ENCODE measurements around the gene PILRA.
"Not testable (repeated sequence)": the region's sequence is repeated elsewhere in the genome, so short reads cannot be mapped to it uniquely, and the experiment has no call there.

The PILRA gene

DNA sequence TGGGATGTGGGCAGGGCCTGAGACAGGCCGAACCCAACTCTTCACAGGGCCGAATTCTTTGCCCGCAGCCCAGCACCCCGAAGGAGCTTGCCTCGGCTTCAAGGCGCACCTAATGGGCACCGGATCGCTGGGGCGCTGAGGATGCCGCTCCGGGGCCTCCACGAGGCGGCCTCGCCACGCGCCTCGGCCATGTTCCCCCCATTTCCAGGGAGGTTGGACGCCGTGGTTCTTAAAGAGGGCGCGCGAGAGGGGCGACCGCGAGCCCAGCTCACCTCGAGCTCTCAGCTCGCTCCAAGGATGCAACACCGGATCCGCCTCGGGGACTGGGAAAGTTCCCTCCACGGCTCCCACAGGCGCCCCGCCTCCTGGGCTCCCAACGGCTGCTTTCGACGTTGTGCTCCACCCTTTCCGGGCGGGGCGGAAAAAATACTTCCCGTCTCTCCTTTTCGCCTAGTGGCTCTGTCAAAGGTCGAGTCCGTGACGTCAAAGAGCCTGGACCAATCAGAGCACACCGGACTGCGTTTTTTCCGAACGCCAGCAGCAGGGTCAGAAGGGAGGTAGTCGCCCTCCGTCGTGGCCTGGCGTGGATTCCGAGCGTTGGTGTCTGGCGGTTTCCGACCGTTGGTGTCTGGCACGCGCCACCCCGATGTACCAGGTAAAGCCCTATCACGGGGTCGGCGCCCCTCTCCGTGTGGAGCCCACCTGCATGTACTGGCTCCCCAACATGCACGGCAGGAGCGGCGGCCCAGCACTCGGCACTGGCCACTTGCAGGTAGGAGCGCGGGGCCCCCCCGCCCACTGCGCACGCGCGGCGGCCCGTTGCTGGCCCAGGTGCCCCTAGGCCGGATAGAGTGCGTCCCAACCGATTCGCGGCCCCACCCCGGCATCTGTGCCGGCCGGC is 37.5 kb upstream of the PILRA start:
- peak overlapping the region; percentile 89 for H3K9ac ChIP-seq (ENCODE audit: low read length)
- peak overlapping the region; percentile 91 for H3K27ac ChIP-seq (ENCODE audit: low read length, poor library complexity, severe bottlenecking)
- peak overlapping the region; percentile 91 to 94 for H3K18ac ChIP-seq (ENCODE audit: low read depth in 1 of 2, low read length in 2 of 2)
- not testable (repeated sequence) for H3K4me1 ChIP-seq (ENCODE audit: control insufficient read depth, insufficient read depth, low read depth, low read length); H3K36me3 ChIP-seq (ENCODE audit: control insufficient read depth in 1 of 2, insufficient read depth in 2 of 2, low read depth in 1 of 2, low read length in 2 of 2); H3K79me1 ChIP-seq (replicated peaks; ENCODE audit: low read length, poor library complexity, severe bottlenecking); H3K27me3 ChIP-seq (ENCODE audit: control insufficient read depth in 1 of 2, insufficient read depth in 1 of 2, low read length in 2 of 2); H3K9me3 ChIP-seq (ENCODE audit: control insufficient read depth, low read length); H2BK15ac ChIP-seq (ENCODE audit: low read depth, poor library complexity, severe bottlenecking); H3K23ac ChIP-seq (ENCODE audit: low read length in 2 of 2); H2BK5ac ChIP-seq (ENCODE audit: low read depth, low read length, poor library complexity, severe bottlenecking); H2AK5ac ChIP-seq (ENCODE audit: low read length, severe bottlenecking); H2BK12ac ChIP-seq (ENCODE audit: low read length in 2 of 2); H2BK120ac ChIP-seq (ENCODE audit: low read depth, low read length)
- H3K4ac ChIP-seq (ENCODE audit: low read depth in 1 of 2, low read length in 2 of 2), result peak overlapping the region in 1 of 2 experiments; percentile 91
- DNase-seq, result peak; percentile 97
- peak overlapping the region in 1 of 2 experiments; percentile 96 for H3K14ac ChIP-seq (ENCODE audit: low read length in 2 of 2)
- peak overlapping the region; percentile 87 to 89 for H3K4me3 ChIP-seq (ENCODE audit: insufficient read depth in 1 of 2, low read depth in 1 of 2, low read length in 2 of 2)
- H4K8ac ChIP-seq (ENCODE audit: low read length), result peak overlapping the region; percentile 93
- peak overlapping the region; percentile 44 for H3K4me2 ChIP-seq (ENCODE audit: low read length, poor library complexity, severe bottlenecking)
- peak overlapping the region; percentile 98 for H2AFZ ChIP-seq (ENCODE audit: low read depth, low read length)
- peak overlapping the region; percentile 90 for H4K91ac ChIP-seq (ENCODE audit: low read length)
- WGBS, result under 1% methylated on average over 78 of the region's 85 CpGs

DNA sequence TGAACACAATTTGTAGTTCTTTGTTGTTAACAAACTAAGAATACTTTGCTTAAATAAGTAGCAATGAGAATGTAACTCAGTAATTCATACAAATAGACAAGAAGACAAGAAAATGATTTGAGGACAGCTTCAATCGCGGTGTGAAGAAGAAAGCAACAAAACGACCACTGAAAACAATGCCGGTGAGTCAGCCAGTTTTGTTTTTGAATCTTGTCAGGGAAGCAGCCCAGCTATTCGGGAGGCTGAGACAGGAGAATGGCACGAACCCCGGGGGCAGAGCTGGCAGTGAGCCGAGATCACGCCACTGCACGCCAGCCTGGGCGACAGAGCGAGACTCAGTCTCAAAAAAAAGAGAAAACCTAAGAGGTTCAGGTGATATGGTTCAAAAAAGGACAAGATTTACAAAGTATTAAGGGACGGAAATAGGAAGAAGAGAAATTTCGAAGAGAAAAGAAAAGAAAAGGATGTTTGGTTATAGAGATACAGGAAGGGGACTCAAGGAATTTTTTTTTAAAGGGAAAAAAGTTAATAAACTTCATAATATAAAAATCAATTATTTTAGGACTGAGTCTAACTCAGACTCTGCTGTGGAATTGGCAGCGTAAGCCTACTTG is 35.1 kb upstream of the PILRA start:
- H2BK5ac ChIP-seq (ENCODE audit: low read depth, low read length, poor library complexity, severe bottlenecking); H4K91ac ChIP-seq (ENCODE audit: low read length); H3K4me1 ChIP-seq (ENCODE audit: control insufficient read depth, insufficient read depth, low read depth, low read length); H3K27me3 ChIP-seq (ENCODE audit: control insufficient read depth in 1 of 2, insufficient read depth in 1 of 2, low read length in 2 of 2); H3K9me3 ChIP-seq (ENCODE audit: control insufficient read depth, low read length); H2AK5ac ChIP-seq (ENCODE audit: low read length, severe bottlenecking); H2BK15ac ChIP-seq (ENCODE audit: low read depth, poor library complexity, severe bottlenecking); H3K18ac ChIP-seq (ENCODE audit: low read depth in 1 of 2, low read length in 2 of 2); H4K8ac ChIP-seq (ENCODE audit: low read length); H2BK120ac ChIP-seq (ENCODE audit: low read depth, low read length); H3K14ac ChIP-seq (ENCODE audit: low read length in 2 of 2); H3K4ac ChIP-seq (ENCODE audit: low read depth in 1 of 2, low read length in 2 of 2); H2BK12ac ChIP-seq (ENCODE audit: low read length in 2 of 2); H2AFZ ChIP-seq (ENCODE audit: low read depth, low read length); H3K23ac ChIP-seq (ENCODE audit: low read length in 2 of 2); H3K79me1 ChIP-seq (replicated peaks; ENCODE audit: low read length, poor library complexity, severe bottlenecking); H3K9ac ChIP-seq (ENCODE audit: low read length); H3K4me3 ChIP-seq (ENCODE audit: insufficient read depth in 1 of 2, low read depth in 1 of 2, low read length in 2 of 2); DNase-seq: not testable (repeated sequence)
- H3K4me2 ChIP-seq (ENCODE audit: low read length, poor library complexity, severe bottlenecking), result peak overlapping the region; percentile 37
- H3K27ac ChIP-seq (ENCODE audit: low read length, poor library complexity, severe bottlenecking), result peak overlapping the region; percentile 17
- 92% methylated on average over 14 of the region's 15 CpGs for whole genome bisulfite sequencing
- peaks cover 14 to 24% of the 10 kb centered on the region in 2 experiments for H3K36me3 ChIP-seq (ENCODE audit: control insufficient read depth in 1 of 2, insufficient read depth in 2 of 2, low read depth in 1 of 2, low read length in 2 of 2)

DNA sequence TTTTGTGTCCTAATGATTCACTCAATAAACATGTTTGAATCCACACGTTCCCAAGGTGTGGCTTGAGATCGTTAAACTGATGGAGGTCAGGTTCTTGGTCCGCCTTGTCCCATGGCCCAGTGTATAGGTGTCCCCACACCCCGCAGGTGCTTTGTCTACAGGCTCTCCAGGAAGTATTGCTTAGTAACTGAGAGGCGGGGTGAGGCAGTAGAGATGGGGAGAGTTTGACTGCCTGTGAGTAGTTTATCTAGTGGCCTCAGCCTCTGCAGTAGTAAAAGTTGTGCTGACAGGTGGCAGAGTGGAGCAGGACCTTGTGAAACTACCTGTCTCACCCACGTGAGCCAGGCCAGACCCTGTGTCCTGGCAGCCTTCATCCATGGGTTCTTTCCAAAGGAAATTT is 32.0 kb upstream of the PILRA start:
- not testable (repeated sequence) for H3K27me3 ChIP-seq (ENCODE audit: control insufficient read depth in 1 of 2, insufficient read depth in 1 of 2, low read length in 2 of 2); H2AFZ ChIP-seq (ENCODE audit: low read depth, low read length); H3K27ac ChIP-seq (ENCODE audit: low read length, poor library complexity, severe bottlenecking); H2AK5ac ChIP-seq (ENCODE audit: low read length, severe bottlenecking); H3K23ac ChIP-seq (ENCODE audit: low read length in 2 of 2); H2BK120ac ChIP-seq (ENCODE audit: low read depth, low read length); H3K9ac ChIP-seq (ENCODE audit: low read length); H4K91ac ChIP-seq (ENCODE audit: low read length); H3K4me1 ChIP-seq (ENCODE audit: control insufficient read depth, insufficient read depth, low read depth, low read length); H4K8ac ChIP-seq (ENCODE audit: low read length); H3K18ac ChIP-seq (ENCODE audit: low read depth in 1 of 2, low read length in 2 of 2); H2BK15ac ChIP-seq (ENCODE audit: low read depth, poor library complexity, severe bottlenecking); H3K9me3 ChIP-seq (ENCODE audit: control insufficient read depth, low read length); H3K4me2 ChIP-seq (ENCODE audit: low read length, poor library complexity, severe bottlenecking); H3K79me1 ChIP-seq (replicated peaks; ENCODE audit: low read length, poor library complexity, severe bottlenecking); H3K4me3 ChIP-seq (ENCODE audit: insufficient read depth in 1 of 2, low read depth in 1 of 2, low read length in 2 of 2); H2BK5ac ChIP-seq (ENCODE audit: low read depth, low read length, poor library complexity, severe bottlenecking); H3K14ac ChIP-seq (ENCODE audit: low read length in 2 of 2); H3K4ac ChIP-seq (ENCODE audit: low read depth in 1 of 2, low read length in 2 of 2); H2BK12ac ChIP-seq (ENCODE audit: low read length in 2 of 2); DNase-seq
- H3K36me3 ChIP-seq (ENCODE audit: control insufficient read depth in 1 of 2, insufficient read depth in 2 of 2, low read depth in 1 of 2, low read length in 2 of 2), result peaks cover 17 to 31% of the 10 kb centered on the region in 2 experiments
- WGBS, result 84% methylated on average over 6 of the region's 6 CpGs

DNA sequence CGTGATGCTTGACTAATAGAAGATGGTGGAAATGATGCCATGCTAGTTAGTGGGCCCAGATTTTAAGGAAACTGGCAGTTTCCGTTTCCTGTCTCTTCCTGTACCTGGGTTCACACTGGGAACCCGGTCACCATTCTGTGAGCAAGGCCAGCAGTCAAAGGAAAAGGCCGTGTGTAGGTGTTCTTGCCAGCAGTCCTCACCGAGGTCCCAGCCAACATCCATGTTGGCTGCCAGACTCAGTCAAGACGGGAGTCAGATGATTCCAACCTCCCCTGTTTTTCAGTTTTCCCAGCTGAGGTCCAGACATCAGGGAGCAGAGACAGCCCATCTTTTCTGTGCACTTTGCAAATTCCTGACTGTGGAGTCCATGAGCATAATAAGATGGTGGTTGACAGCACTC is 30.5 kb upstream of the PILRA start:
- no peak overlapping the region for H3K4me3 ChIP-seq (ENCODE audit: insufficient read depth in 1 of 2, low read depth in 1 of 2, low read length in 2 of 2)
- H2BK15ac ChIP-seq (ENCODE audit: low read depth, poor library complexity, severe bottlenecking), result no peak overlapping the region
- H2AFZ ChIP-seq (ENCODE audit: low read depth, low read length), result no peak overlapping the region
- H3K23ac ChIP-seq (ENCODE audit: low read length in 2 of 2), result no peak overlapping the region
- no peak overlapping the region for H2BK12ac ChIP-seq (ENCODE audit: low read length in 2 of 2)
- no peak overlapping the region for H4K8ac ChIP-seq (ENCODE audit: low read length)
- no peaks in the 10 kb centered on the region for H3K27me3 ChIP-seq (ENCODE audit: control insufficient read depth in 1 of 2, insufficient read depth in 1 of 2, low read length in 2 of 2)
- no peaks in the 10 kb centered on the region for H3K9me3 ChIP-seq (ENCODE audit: control insufficient read depth, low read length)
- H3K4ac ChIP-seq (ENCODE audit: low read depth in 1 of 2, low read length in 2 of 2), result no peak overlapping the region
- peaks cover 8% of the 10 kb centered on the region for H3K4me1 ChIP-seq (ENCODE audit: control insufficient read depth, insufficient read depth, low read depth, low read length)
- peaks cover 17% of the 10 kb centered on the region for H3K79me1 ChIP-seq (replicated peaks; ENCODE audit: low read length, poor library complexity, severe bottlenecking)
- no peak overlapping the region for H2BK5ac ChIP-seq (ENCODE audit: low read depth, low read length, poor library complexity, severe bottlenecking)
- no peak overlapping the region for H2AK5ac ChIP-seq (ENCODE audit: low read length, severe bottlenecking)
- DNase-seq, result no peak
- H4K91ac ChIP-seq (ENCODE audit: low read length), result no peak overlapping the region
- no peak overlapping the region for H3K14ac ChIP-seq (ENCODE audit: low read length in 2 of 2)
- no peak overlapping the region for H3K4me2 ChIP-seq (ENCODE audit: low read length, poor library complexity, severe bottlenecking)
- H3K36me3 ChIP-seq (ENCODE audit: control insufficient read depth in 1 of 2, insufficient read depth in 2 of 2, low read depth in 1 of 2, low read length in 2 of 2), result peaks cover 28 to 46% of the 10 kb centered on the region in 2 experiments
- no peak overlapping the region for H3K27ac ChIP-seq (ENCODE audit: low read length, poor library complexity, severe bottlenecking)
- H3K9ac ChIP-seq (ENCODE audit: low read length), result no peak overlapping the region
- WGBS, result 100% methylated on average over 6 of the region's 6 CpGs
- no peak overlapping the region for H3K18ac ChIP-seq (ENCODE audit: low read depth in 1 of 2, low read length in 2 of 2)
- H2BK120ac ChIP-seq (ENCODE audit: low read depth, low read length), result no peak overlapping the region
